GM18499 (cell line): Measurements from ENCODE around the gene CDH4.

Experiments
- ATAC-seq: cut with Tn5 transposase; IDR thresholded peaks from one replicate; pipeline ENCODE4 v1.9.1; 2021; ENCODE audit warnings: moderate number of reproducible peaks; ENCODE audit not compliant: insufficient read depth, unreplicated experiment

The CDH4 gene

DNA sequence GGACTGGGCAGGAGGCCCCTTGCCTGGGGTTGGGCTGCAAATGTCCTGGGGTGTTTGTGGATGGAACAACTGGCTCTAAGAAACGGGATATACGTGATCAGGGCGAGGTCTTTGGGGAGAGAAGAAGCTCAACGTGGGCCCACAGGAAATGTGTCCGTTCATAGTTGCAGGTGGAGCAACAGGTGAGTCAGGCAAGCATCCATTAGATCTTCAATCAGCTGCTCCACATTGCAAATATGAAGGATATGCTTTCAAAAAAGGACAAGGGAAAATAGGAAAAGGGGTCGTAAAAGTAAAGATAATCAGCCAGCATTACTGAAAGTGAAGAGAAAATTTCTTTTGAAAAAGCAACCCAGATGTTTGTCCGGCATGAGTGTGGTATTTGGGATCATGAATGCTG is 251.0 kb downstream of the CDH4 start:
- ATAC-seq: no peak

DNA sequence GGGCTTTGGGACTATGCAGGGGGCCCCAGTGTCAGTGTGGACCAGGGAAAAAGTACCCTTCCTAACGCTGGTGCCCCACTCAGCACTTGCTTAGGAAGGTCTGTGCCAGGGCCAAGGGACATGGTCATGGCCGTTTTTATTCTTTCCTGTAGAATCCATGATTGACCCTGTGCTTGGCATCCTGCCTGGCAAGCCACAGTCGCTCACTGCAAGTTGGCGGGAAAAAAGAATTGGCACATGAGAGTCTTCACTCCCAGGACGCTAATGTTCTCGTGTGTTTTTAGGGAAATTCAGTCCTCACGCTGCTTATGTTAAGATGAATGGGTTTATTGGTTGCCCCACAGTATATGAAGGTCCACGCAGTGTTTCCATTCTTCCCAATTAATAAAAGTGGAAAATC is 253.4 kb downstream of the CDH4 start:
- ATAC-seq: no peak

DNA sequence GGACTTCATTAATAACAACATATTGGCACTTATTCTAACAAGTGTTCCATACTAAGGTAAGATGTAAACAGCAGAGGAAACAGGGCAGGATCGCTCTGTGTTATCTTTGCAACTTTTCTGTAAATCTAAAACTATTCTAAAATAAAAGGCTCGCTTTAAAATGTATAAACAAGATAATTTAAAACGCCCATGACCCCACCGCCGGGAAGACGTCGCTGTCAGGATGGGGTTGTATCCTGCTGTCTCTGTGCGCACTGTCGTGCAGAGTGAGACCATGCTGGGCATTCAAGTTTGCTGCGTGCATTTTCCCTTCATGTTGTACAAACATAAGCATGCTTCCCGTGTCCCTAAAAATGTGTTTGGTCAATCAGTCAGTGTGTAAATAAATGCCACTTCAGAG is 255.7 kb downstream of the CDH4 start:
- no peak for ATAC-seq

DNA sequence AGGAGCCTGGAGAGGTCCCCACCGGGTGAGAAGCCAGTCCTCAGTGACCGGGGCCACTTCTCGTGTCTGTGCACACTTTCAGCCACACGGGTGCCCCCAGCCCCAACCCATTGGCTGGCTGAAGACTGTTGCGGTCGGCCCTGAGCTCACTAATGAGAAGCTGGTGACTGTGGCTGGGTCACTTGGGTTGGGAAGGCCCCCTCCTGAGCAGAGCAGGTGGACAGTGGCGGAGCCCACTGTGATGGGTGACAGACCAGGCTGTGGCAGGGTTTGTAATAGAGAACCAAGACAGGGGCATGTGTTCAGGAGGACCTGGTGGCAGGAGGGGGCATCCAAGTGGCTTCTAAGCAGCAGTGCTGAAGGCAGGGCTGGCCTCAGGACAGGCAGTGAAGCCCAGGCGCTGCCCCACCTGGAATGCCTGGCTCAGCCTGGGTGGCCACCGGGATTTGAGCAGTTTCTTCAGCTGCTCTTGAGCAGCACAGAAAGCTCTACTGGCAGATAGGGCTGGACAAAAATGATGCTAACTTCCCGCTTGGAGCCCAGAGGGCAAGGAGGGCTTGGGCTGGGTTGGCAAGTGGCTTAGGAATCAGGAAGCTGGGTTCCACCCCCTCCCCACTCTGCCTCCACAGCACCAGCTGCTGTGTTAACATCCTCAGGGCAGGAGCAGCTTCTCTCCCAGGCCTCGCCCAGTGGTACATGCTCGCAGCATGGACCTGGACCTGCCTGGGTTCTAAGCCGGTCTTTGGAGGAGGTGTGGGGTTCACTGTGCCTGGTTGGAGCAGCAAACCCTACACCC is 256.4 kb downstream of the CDH4 start:
- no peak for ATAC-seq

DNA sequence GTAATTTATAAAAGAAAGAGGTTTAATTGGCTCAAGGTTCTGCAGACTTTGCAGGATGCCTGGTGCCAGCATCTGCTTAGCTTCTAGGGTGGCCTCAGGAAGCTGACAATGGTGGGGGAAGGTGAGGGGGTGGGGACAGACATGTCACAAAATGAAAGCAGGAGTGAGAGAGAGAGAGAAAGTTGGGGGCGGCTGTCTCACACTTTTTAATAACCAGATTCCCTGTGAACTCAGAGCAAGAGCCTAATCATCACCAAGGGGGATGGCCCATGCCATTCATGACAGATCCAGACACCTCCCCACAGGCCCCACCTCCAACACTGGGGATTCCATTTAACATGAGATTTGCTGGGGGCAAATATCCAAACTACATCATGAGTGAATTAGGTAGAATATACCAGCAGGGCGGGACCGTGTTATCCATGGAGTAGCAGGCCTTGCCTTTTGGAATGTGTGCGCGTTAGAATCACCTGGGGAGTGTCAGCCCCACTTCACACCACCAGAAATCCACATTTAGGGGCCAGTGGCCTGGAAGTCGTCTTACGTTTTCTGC is 258.8 kb downstream of the CDH4 start:
- ATAC-seq: no peak

DNA sequence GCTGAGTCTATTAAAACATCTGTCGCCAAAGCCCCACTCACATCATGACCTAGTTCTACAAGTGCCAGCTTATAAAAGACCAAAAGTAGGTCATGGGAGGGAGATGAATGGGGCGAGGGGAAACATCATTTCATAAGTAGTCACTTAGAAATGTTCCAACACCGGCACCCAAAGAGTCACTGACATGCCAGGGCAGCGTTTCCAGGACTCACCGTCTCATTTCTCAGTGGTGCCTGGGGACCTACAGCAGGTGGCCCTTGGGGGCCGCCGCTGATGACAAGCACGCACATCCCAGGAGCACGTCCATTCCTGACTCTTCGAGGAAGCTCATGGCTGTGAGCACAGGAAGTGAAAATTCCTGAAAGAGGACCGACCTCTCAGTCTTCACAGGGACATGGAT is 260.4 kb downstream of the CDH4 start:
- ATAC-seq: no peak

DNA sequence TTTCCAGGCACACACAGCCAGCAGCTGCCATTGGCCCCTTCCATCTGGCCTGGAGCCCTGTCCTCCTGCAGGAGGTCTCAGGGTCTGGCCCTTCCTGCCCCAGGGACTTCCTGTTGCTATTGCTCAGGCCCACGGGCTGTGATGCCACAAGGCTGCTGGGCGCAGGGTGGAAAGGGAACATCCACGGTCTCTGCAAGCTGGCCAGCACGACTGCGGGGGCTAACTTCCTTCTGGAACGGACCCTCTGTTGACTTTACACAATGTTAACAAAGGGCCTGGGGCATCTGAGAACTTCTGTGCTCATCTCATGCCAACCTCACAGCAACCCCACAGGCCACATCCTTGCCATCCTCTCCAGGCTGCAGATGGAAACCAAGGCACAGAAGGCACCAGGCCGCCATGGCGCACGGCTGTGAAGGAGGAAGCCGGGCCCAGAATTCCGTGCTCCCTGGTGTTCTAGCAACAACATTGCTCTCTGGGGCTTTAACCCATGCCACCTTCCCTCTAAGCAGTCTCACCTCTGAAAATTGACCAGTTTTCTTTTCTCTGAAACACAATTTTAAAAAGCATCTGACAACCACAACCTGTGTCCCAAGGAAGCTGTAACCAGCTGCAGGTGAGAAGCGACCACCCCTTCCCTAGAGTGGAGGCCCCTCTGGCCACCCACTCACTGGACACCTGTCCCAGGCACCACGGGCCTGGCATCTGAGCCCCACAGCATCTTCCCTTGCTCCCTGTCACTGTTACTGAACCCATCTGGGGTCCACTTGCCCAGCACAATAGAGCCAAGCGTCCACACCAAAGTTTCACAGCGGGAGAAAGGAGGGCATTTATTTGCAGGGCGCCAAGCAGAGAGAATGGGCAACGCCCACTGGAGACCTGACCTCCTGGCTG is 261.3 kb downstream of the CDH4 start:
- no peak for ATAC-seq

DNA sequence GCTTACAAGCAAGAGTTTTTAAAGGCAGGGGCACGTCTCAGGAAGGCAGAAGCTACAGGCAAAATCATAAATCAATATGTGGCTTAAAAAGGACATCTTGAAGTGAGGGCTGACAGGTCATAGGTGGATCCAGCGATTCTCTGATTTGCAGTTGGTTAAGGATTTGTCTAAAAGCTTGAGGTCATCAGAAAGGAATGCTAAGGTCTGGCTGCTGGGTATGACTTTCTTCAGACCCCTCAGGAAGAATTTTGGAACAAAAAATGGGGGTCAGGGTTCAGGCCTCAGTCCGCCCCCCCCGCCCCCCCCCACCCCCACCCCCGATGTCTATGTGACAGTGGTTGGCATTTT is 261.9 kb downstream of the CDH4 start:
- ATAC-seq: no peak

DNA sequence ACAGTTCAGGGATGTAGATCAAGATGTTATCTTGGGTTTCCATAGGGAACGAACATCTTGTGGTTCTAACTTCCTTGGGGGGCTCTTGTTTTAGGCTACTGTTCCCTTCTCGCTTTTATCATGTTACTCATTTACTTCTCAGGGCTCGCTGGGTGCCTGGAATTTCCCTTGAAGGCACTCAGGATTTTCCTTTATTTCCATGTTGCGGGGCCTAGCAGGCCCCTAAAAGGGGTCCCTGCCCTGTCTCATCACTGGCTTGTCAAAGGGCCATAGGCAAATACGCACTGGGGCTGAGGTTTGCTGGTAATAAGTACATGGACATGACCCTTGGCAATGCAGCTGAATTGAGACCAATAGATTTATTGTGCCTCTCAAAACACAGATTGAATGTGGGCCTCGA is 262.3 kb downstream of the CDH4 start:
- ATAC-seq: no peak

DNA sequence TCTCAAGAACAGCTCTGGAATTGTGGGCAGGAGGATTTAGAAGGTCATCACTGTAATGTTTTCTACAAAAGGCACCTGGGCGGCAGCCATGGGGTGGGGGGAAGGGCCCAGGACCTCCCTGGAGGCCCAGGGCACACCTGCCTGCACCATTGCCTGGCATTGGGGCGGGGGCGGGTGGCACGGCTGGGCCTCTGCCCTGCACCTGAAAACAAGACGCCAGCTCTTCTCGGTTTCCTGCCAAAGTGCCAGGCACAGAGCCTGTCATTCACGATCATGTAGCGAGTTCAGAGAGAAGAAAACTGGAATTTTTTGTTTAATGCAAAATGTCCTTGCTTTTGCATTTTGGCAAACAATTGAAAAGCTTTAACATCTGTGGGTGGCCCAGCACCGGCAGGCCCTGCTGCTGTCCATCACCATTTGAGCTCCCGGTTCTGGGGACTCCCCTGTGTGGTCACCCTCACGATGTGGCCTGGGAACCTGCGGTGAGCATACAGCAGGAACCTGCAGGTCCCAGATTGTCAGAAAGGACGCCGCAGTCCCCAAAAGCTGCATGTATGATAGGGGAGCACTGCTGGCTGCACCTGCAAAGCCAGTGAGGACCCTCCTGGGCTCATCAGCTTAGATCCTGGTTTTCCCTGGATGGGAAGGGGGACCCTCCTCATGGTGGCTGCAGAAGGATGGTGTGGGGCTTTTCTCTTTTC is 262.9 kb downstream of the CDH4 start:
- no peak for ATAC-seq

DNA sequence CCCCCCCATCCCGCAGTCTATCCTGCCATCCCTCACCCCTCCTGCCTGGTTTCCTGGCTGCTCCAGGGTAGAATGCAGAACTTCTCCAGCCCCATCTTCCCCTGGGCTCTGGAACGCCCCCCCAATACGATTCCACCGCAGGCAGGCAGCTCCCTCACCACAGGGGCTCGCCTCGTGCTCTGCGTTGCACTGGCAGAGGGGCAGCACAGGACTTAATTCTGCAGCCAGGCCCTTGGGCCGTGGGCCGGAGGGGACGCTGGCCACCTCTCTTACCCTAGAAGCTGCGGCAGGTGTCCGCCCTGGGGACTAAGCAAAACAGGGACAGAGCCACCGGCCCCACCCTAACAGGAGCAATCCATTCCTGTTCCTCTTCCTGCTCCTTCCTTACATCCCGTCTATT is 263.9 kb downstream of the CDH4 start:
- ATAC-seq: no peak

DNA sequence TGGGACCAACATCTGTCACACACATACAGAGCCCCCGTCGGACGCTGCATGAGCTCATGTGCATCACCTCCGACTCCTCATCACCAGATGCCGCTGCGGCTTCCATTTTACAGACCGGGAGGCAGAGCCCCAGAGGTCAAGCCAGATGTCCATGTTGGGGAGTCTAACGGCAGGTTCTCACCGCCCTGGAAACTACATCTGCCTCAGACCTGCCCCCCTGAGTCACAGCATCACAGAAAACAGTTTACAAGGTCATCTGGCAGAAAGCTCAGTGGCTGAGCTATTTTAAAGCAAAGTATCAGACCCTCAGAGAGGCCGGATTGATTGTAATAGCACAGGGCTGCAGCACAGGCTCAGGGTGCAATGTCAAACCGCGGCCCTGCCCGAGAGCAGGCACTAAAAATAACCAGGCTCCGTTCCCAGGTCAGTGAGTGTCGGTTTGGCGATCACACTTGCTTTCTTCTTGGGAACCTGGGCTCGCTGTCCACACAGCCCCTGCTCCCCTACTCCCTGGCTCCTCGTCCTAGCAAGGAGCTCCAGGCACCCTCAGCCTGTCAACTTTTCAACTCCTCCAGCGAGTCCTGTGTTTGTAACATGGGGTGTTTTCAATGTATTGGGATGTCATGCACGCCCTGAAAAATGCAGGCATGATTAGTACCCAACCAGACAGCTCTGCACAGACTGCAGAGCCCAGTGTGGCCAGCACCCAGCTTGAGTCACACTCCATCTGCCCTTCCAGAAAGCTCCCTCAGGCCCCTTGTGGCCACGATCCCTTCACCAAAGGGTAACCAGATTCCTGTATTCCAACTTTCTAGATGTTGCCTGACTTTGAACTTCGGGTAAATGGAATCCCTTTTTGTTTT is 264.5 kb downstream of the CDH4 start:
- no peak for ATAC-seq

DNA sequence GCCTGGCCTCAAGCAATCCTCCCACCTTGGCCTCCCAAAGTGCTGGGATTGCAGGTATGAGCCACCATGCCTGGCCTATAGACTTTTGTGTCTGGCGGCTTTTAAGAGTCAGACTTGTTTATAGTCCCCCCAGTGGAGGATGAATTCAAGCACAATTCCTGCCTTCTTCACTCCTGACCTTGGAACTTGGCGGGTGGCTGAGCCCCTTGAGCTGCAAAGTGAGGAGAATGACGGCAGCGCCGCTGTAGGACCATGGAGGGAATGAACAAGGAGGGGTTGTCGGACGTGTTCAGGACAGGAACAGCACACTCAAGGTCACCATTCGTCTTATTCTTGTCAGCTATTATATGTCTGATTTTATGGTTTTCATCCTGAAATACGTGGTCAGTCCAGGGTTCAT is 265.4 kb downstream of the CDH4 start:
- no peak for ATAC-seq

DNA sequence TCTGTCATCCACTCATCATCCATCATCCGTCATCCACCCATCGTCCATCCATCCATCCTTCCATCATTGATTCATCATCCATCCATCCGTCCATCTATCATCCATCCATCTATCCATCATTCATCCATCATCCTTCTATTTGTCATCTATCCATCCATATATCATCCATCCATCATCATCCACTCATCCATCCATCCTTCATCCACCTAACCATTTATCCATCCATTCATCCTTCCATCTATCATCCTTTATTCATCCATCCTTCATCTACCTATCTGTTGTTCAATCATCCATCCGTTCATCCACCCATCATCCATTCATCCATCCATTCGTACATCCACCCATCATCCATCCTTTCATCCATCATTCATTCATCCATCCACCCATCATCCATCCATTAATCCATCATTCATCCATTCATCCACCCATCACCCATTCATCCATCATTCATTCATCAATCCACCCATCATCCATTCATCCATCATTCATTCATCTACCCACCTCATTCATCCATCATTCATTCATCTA is 266.4 kb downstream of the CDH4 start:
- no peak for ATAC-seq

DNA sequence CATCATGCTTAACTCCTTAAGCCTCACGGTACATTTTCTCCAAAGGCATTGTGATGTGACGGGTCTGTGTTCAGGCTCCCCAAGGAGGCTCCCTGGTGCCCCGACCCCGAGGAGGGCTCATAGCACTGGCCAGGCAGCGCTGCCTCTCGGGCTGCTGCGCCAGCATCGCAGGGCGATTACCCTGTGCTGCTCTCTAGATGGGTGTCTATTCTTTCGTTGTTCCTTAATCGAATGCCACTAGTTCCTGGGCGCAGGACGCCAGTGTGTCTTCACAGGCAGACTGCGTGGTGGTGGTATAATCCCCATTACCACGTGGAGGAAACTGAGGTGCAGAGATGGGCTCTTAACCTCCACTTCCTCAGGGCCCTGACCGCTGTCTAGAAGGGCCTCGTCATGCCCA is 267.4 kb downstream of the CDH4 start:
- no peak for ATAC-seq

DNA sequence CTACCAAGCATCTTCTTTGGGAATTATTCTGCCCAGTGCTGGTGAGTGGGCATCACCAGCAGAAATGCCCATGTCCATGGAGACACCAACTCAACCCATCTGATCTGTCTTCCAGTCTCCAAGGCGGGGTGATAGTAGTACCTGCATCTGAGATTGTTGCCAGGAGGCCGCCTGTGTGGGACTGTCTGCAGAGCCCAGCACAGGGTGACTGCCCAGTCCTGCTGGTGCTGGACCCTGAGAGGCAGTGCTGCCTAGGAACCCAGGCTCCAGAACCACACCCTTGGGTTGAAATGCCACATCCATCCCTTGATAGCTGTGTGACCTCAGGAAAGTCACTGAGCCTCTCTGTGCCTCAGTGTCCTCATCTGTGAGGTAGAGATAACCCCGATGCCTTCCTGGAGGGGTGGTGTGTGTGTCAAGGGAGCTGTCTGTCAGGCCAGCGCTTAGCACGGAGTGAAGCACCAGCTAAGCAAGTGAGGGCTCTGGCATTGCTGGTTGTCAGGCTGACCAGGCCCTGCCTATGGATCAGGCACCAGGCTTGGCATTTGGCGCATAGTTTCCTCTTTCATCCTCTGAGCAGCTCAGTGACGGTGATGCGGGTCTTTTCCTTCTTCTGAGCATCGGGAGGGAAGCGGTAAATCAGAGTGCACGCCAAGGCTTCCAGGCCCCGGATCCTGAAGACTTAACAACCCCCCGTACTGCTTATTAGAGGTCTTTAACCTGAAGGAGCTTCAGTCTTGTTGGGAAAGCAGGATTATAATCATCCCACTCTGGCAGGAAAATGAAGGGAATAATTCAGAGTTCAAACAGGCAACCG is 268.2 kb downstream of the CDH4 start:
- ATAC-seq: no peak

DNA sequence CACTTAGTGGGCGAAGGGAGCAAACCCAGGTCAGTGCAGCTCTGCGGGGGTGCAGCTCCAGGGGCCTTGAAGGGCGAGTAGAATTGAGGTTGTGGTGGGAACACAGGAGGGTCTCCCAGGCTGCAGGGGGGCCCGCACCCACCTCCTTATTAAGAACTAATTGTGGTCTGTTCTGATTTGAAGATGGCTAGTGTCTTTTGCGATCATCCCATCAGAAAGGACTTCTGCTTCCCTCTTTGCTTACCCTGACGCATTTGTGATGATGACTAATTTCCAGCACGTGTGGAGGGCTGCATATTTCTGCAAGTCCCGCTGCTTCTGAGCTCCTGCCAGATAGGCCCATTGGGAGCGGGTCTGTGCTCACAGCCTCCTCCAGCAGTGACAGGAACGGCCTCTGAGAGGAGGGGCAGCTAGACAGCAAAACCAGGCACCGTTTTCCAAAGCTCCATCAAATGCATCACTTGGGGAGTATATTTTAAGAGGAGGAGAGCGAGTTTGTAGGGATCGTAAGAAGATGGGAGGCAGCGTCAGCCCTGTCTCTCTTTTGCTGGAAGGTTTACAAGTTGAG is 268.9 kb downstream of the CDH4 start:
- ATAC-seq: no peak

DNA sequence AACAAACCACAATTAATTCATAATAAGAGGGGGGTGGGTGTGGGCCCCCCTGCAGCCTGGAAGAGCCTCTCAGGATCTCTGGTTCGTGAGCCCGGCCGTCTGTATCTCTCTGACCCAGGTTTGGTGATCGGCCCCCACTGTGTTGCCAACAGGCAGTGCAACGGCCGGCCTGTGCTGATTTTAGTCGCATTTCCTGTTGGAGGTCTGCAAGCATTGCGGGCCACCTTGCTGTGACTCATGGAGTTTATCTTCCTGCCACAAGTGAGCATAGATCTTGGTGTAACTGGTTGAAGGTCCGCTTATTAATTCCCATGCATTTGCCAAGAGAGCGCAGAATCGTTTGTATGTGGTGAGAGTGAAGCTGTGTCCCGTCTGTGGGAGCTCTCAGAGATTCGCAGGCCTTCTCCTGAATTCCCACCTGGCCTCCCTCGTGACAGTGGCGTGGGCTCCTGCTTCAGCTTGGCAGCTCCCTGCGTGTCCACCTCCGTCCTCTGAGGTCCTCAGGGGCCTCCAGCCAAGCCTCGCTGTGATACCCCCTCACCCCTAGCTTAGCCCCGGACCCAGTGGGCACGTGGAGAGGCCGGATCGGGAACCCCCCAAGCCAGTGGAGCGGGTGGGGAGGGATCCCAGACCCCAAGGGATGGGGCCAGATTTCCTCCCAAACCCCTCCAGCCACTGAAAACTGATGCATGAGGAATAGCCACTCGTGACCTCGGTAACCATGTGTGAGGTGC is 269.8 kb downstream of the CDH4 start:
- ATAC-seq: no peak
